ENCODE results near the gene RBKS. TPM values are rescaled to one million over a fixed set of nuclear protein-coding genes. Genes with fewer than 3 reads are reported as not detected.
"Not testable (repeated sequence)": the region's sequence is repeated elsewhere in the genome, so short reads cannot be mapped to it uniquely, and the experiment has no call there.

The RBKS gene
- total RNA-seq, 2 experiments from 2014 or later = 5.1 to 5.4 TPM

GRCh38 chr2:27766287-27766661 is 123.9 kb downstream of the RBKS start:
- Mint-ChIP-seq H3K27me3 (peaks cover 12% of the 10 kb centered on the region), H3K4me3 (peak overlapping the region; percentile 33), H3K27ac (peak overlapping the region; percentile 69), H3K9me3 (no peaks in the 10 kb centered on the region), H3K4me1 (peaks cover 16% of the 10 kb centered on the region), H3K36me3 (no peaks in the 10 kb centered on the region)
- no peak for DNase-seq

GRCh38 chr2:27765621-27766286 is 124.4 kb downstream of the RBKS start:
- no peaks in the 10 kb centered on the region for H3K9me3 Mint-ChIP-seq
- DNase-seq = peak; percentile 53

GRCh38 chr2:27764526-27764925 is 125.7 kb downstream of the RBKS start:
- DNase-seq, H3K4me3 Mint-ChIP-seq, H3K9me3 Mint-ChIP-seq, H3K36me3 Mint-ChIP-seq, H3K27ac Mint-ChIP-seq: not testable (repeated sequence)
- Mint-ChIP-seq H3K27me3 (peaks cover 12% of the 10 kb centered on the region), H3K4me1 (peaks cover 11% of the 10 kb centered on the region)

More at GRCh38 chr2:27765621-27766286, 124.4 kb downstream of the RBKS start:
- peak overlapping the region; percentile 33 for H3K4me3 Mint-ChIP-seq
- H3K36me3 Mint-ChIP-seq = no peaks in the 10 kb centered on the region
- peak overlapping the region; percentile 69 for H3K27ac Mint-ChIP-seq
- H3K27me3 Mint-ChIP-seq = peaks cover 12% of the 10 kb centered on the region
- H3K4me1 Mint-ChIP-seq = peaks cover 12% of the 10 kb centered on the region

- Mint-ChIP-seq H3K27ac (no peak overlapping the region), H3K27me3 (peaks cover 12% of the 10 kb centered on the region), H3K4me1 (peaks cover 11% of the 10 kb centered on the region), H3K9me3 (no peaks in the 10 kb centered on the region), H3K4me3 (no peak overlapping the region), H3K36me3 (no peaks in the 10 kb centered on the region)
- no peak for DNase-seq
These were observed 126.3 kb downstream of the RBKS start for GRCh38 chr2:27763907-27764267.

- Mint-ChIP-seq H3K9me3 (no peaks in the 10 kb centered on the region), H3K27ac (no peak overlapping the region), H3K36me3 (no peaks in the 10 kb centered on the region), H3K4me1 (peaks cover 11% of the 10 kb centered on the region), H3K4me3 (no peak overlapping the region), H3K27me3 (peaks cover 12% of the 10 kb centered on the region)
- no peak for DNase-seq
These were observed 127.0 kb downstream of the RBKS start for GRCh38 chr2:27762951-27763906.

- no peaks in the 10 kb centered on the region for H3K4me1 Mint-ChIP-seq
- no peak overlapping the region for H3K27ac Mint-ChIP-seq
- no peak overlapping the region for H3K4me3 Mint-ChIP-seq
- peaks cover 16% of the 10 kb centered on the region for H3K27me3 Mint-ChIP-seq
- DNase-seq = no peak
- H3K9me3 Mint-ChIP-seq = no peaks in the 10 kb centered on the region
- no peaks in the 10 kb centered on the region for H3K36me3 Mint-ChIP-seq
These were observed 133.4 kb downstream of the RBKS start for GRCh38 chr2:27756544-27757498.

- no peaks in the 10 kb centered on the region for H3K9me3 Mint-ChIP-seq
- H3K4me3 Mint-ChIP-seq = no peak overlapping the region
- H3K36me3 Mint-ChIP-seq = no peaks in the 10 kb centered on the region
- DNase-seq = no peak
- no peaks in the 10 kb centered on the region for H3K4me1 Mint-ChIP-seq
- H3K27me3 Mint-ChIP-seq = peaks cover 16% of the 10 kb centered on the region
- no peak overlapping the region for H3K27ac Mint-ChIP-seq
These were observed 134.1 kb downstream of the RBKS start for GRCh38 chr2:27756091-27756490.

- Mint-ChIP-seq H3K27ac (no peak overlapping the region), H3K36me3 (no peaks in the 10 kb centered on the region), H3K27me3 (peaks cover 16% of the 10 kb centered on the region), H3K4me3 (no peak overlapping the region), H3K4me1 (no peaks in the 10 kb centered on the region), H3K9me3 (no peaks in the 10 kb centered on the region)
- no peak for DNase-seq
These were observed 135.4 kb downstream of the RBKS start for GRCh38 chr2:27754831-27755230.

GRCh38 chr2:27754138-27754588 is 136.0 kb downstream of the RBKS start:
- peak; percentile 71 for DNase-seq
- Mint-ChIP-seq H3K9me3 (no peaks in the 10 kb centered on the region), H3K36me3 (no peaks in the 10 kb centered on the region), H3K27me3 (peaks cover 16% of the 10 kb centered on the region), H3K27ac (no peak overlapping the region), H3K4me3 (no peak overlapping the region), H3K4me1 (no peaks in the 10 kb centered on the region)

GRCh38 chr2:27752551-27753237 is 137.5 kb downstream of the RBKS start:
- no peaks in the 10 kb centered on the region for H3K4me1 Mint-ChIP-seq
- peaks cover 7% of the 10 kb centered on the region for H3K9me3 Mint-ChIP-seq
- peaks cover 2% of the 10 kb centered on the region for H3K36me3 Mint-ChIP-seq

GRCh38 chr2:27751377-27751776 is 138.8 kb downstream of the RBKS start:
- Mint-ChIP-seq H3K27me3 (peaks cover 19% of the 10 kb centered on the region), H3K4me1 (no peaks in the 10 kb centered on the region), H3K36me3 (peaks cover 2% of the 10 kb centered on the region), H3K4me3 (no peak overlapping the region), H3K9me3 (peaks cover 7% of the 10 kb centered on the region), H3K27ac (no peak overlapping the region)
- no peak for DNase-seq

More at GRCh38 chr2:27752551-27753237, 137.5 kb downstream of the RBKS start:
- Mint-ChIP-seq H3K4me3 (no peak overlapping the region), H3K27ac (no peak overlapping the region), H3K27me3 (peaks cover 19% of the 10 kb centered on the region)
- no peak for DNase-seq

GRCh38 chr2:27748803-27749554 is 141.2 kb downstream of the RBKS start:
- H3K4me3 Mint-ChIP-seq, H3K9me3 Mint-ChIP-seq, H3K36me3 Mint-ChIP-seq, H3K4me1 Mint-ChIP-seq, DNase-seq, H3K27ac Mint-ChIP-seq: not testable (repeated sequence)
- H3K27me3 Mint-ChIP-seq = peaks cover 13% of the 10 kb centered on the region

- H3K4me1 Mint-ChIP-seq = no peaks in the 10 kb centered on the region
- no peak overlapping the region for H3K4me3 Mint-ChIP-seq
- H3K27me3 Mint-ChIP-seq = peaks cover 8% of the 10 kb centered on the region
- H3K36me3 Mint-ChIP-seq = peaks cover 2% of the 10 kb centered on the region
- no peak for DNase-seq
- no peak overlapping the region for H3K27ac Mint-ChIP-seq
- H3K9me3 Mint-ChIP-seq = peaks cover 7% of the 10 kb centered on the region
These were observed 142.3 kb downstream of the RBKS start for GRCh38 chr2:27747827-27748352.

Measured in activated naive CD8-positive, alpha-beta T cell treated with anti-CD3 and anti-CD28 coated beads for 36 hours (primary cell).